HG03135 (cell line): ENCODE measurements around the gene FGD4.

ENCODE experiments used
- ATAC-seq: cut with Tn5 transposase; IDR thresholded peaks from one replicate; pipeline ENCODE4 v1.9.1; 2021; ENCODE audit warnings: mild to moderate bottlenecking, moderate library complexity; ENCODE audit not compliant: unreplicated experiment

The FGD4 gene

GRCh38 chr12:32666018-32666417 is 266.7 kb downstream of the FGD4 start:
- no peak for ATAC-seq

GRCh38 chr12:32669584-32669983 is 270.2 kb downstream of the FGD4 start:
- no peak for ATAC-seq

- ATAC-seq: no peak
Measured at GRCh38 chr12:32671930-32672780, 272.8 kb downstream of the FGD4 start.

- peak; percentile 96 for ATAC-seq
Measured at GRCh38 chr12:32679091-32679919, 279.9 kb downstream of the FGD4 start, which contains the start of gene DNM1L. Gene DNM1L, plus strand, starts transcription at chr12:32679301. Its CDS starts 63 bp downstream, at chr12:32679364.

GRCh38 chr12:32679920-32680237 is 280.5 kb downstream of the FGD4 start:
- no peak for ATAC-seq

- ATAC-seq: no peak
Measured at GRCh38 chr12:32680787-32681186, 281.4 kb downstream of the FGD4 start.

- ATAC-seq: no peak
Measured at GRCh38 chr12:32681272-32681671, 281.9 kb downstream of the FGD4 start.

- no peak for ATAC-seq
Measured at GRCh38 chr12:32686340-32686739, 287.0 kb downstream of the FGD4 start.

- no peak for ATAC-seq
Measured at GRCh38 chr12:32688786-32689185, 289.4 kb downstream of the FGD4 start.

- ATAC-seq: no peak
Measured at GRCh38 chr12:32690927-32691326, 291.6 kb downstream of the FGD4 start.

GRCh38 chr12:32692358-32692757 is 293.0 kb downstream of the FGD4 start:
- ATAC-seq: no peak

GRCh38 chr12:32693036-32693435 is 293.7 kb downstream of the FGD4 start:
- no peak for ATAC-seq
